NCI-H2196 (cell line): ENCODE results near the gene NUAK1.
A peak's percentile ranks its signal among the peaks of the same experiment; 100 is the strongest.

Experiments
- DNase-seq: peaks from one replicate; lab custom pipeline; 2025; ENCODE audit not compliant: unreplicated experiment; lab: John Stamatoyannopoulos, UW

Gene NUAK1

GRCh38 chr12:106132175-106133135, 6.3 kb downstream of the NUAK1 start:
- no peak for DNase-seq

- DNase-seq: no peak
These were observed 7.1 kb downstream of the NUAK1 start for GRCh38 chr12:106131676-106132075.

- DNase-seq: no peak
These were observed 8.2 kb downstream of the NUAK1 start for GRCh38 chr12:106130474-106131113.

- DNase-seq: peak; percentile 41
These were observed 10.0 kb downstream of the NUAK1 start for GRCh38 chr12:106128585-106129328.

GRCh38 chr12:106127338-106128126, 11.2 kb downstream of the NUAK1 start:
- DNase-seq: no peak

GRCh38 chr12:106126441-106127337, 12.1 kb downstream of the NUAK1 start:
- DNase-seq: no peak

GRCh38 chr12:106125351-106126095, 13.2 kb downstream of the NUAK1 start:
- no peak for DNase-seq

GRCh38 chr12:106123551-106124081, 15.1 kb downstream of the NUAK1 start:
- no peak for DNase-seq

GRCh38 chr12:106123110-106123509, 15.6 kb downstream of the NUAK1 start:
- DNase-seq: no peak

GRCh38 chr12:106122004-106122403, 16.8 kb downstream of the NUAK1 start:
- DNase-seq: no peak

GRCh38 chr12:106120519-106121105, 18.1 kb downstream of the NUAK1 start:
- no peak for DNase-seq

- DNase-seq: no peak
These were observed 19.5 kb downstream of the NUAK1 start for GRCh38 chr12:106119301-106119700.

- no peak for DNase-seq
These were observed 20.2 kb downstream of the NUAK1 start for GRCh38 chr12:106118381-106119130.

- no peak for DNase-seq
These were observed 23.3 kb downstream of the NUAK1 start for GRCh38 chr12:106115440-106115839.

GRCh38 chr12:106114447-106115068, 24.2 kb downstream of the NUAK1 start:
- DNase-seq: no peak

GRCh38 chr12:106113824-106114446, 24.8 kb downstream of the NUAK1 start:
- no peak for DNase-seq

- DNase-seq: no peak
These were observed 25.3 kb downstream of the NUAK1 start for GRCh38 chr12:106113446-106113823.
